Activated CD8-positive, alpha-beta memory T cell treated with anti-CD3 and anti-CD28 coated beads, Interleukin-2, amount 50 U/mL, for 4 hours (primary cell): Measurements from ENCODE around the gene SPRR1A.

Experiments
- DNase-seq: peaks from one replicate; pipeline ENCODE4 v3.0.0-alpha.2; 2020

SPRR1A gene

GRCh38 chr1:152983743-152984142, at the start of gene SPRR1A:
TSS of gene SPRR1A (plus strand) at chr1:152984081. CDS start at chr1:152985231, 1,150 bp downstream.
- no peak for DNase-seq

DNA sequence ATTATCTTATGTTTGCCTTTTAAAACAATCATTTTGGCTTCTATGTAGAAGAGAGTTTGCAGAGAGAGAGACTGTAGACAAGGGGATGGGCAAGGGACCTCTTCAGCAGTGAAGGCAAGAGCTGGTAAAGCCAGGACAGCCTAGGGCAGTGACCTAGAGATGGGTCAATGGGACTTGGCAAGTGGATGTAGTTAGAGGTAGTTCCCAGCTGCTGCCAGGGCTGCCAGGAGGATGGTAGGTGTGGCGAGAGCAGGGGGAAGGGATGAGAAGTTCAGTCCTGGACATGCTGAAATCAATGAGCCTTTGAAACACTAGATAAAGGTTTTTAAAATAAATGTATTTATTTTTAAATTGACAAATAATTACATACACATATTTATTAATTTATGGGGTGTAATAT, 43.3 kb upstream of the SPRR1A start:
- DNase-seq = no peak

DNA sequence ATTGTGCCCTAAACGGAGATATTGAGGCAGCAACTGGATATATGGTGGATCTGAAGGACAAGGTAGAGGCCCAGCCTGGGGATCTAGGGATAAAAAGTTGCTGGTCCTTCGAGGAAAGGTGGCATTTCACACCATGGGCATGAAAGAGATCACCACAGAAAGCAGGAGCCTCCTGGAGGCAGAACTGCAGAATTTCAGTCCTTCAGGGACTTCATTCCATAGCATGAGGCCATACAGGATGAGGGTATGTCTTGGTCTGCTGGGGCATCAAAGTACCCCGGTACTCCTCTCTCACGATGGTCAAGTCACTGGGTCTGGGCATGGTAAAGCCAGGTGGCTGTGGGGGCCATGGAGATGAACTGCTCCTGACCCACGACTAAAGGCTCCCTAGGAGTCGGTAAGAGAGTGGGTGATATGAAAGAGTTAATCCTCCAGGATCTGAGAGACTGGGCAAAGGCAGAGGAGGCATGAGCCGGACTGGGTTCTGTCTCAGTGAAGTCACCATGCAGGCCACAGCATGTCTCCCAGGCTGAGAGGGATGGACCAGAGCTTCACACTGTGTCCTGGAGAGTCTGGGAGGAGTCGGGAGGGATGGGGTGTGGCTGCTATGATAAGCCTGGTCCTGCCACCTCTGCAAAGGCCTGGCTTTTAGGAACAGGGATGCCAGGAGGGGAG, 42.7 kb upstream of the SPRR1A start:
- DNase-seq = no peak

DNA sequence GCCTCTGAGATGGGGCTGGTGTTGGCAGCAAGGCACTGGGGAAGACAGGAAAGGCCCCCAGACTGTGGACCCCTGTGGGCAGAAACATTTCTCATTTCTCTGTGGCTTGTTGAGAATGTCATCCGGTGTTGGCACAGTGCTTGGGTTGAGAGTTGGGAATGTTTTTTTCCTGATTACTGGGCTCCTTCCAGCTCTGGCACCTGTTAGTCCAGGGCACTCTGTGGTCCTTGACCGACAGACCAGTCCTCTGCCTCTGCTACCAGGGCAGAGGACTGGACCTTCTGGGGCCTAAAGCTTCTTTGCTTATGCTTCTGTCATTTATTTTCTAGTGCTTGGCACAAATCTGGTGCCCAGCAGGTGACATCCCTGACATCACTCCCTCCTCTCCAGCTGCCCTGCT, 41.7 kb upstream of the SPRR1A start:
- no peak for DNase-seq

DNA sequence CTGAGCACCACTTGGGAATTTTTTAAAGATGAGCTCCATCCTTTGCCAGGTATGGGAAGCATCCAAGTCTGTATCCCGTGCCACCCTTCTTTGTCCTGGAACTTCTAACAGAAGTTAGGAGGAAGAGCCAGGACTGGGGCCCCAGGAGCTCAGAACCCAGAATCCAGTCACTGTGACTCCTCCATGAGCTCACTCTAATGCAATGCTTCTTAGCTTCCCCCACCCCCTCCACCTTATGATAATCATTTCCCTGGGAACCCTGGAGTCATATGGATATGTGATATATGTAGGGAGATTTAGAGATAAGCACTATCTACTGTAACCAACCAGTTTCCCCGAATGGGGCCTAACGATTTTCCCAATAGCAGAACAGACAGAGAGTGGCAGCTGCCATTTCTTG, 37.6 kb upstream of the SPRR1A start:
- DNase-seq = no peak

DNA sequence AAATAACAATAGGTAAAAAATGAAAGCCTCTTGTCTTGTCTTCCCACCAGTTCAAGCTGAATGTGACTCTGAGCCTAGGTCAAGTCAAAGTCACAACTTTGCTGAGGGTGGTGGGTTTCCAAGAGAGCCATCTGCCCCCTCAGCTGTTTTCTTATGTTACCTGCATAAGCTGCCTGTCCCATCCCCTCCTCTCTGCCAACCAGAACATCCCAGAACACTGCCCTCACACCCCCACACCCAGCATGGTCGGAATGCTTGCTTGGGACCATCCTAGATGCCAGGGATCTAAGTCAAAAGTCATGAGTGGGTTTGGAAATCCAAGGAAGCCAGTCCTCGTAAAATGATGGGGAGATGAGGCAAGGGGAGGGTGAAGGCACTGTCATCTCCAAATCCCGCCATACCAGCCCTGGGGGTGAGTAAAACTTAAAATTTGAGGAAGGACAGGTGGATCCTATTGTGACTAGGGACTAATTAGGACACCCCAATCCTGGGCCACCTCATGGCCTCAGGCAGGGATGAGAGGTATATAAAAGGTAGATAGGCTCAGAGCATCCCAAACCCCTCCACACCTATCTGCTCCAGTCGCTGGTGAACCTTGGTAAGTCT, 37.1 kb upstream of the SPRR1A start, which contains the start of gene SPRR5:
Gene SPRR5, plus strand, starts transcription at position 556 of the 606 bp plus-strand sequence. CDS start 1,349 bp downstream, outside the sequence.
- no peak for DNase-seq

GRCh38 chr1:152951711-152952110, 32.2 kb upstream of the SPRR1A start:
- DNase-seq = no peak

- DNase-seq = no peak
Observed at GRCh38 chr1:152953761-152954160, 30.1 kb upstream of the SPRR1A start.

- DNase-seq = no peak
Observed at GRCh38 chr1:152954436-152954835, 29.4 kb upstream of the SPRR1A start.

- no peak for DNase-seq
Observed at GRCh38 chr1:152957561-152957960, 26.3 kb upstream of the SPRR1A start.

- no peak for DNase-seq
Observed at GRCh38 chr1:152959273-152959672, 24.6 kb upstream of the SPRR1A start.

DNA sequence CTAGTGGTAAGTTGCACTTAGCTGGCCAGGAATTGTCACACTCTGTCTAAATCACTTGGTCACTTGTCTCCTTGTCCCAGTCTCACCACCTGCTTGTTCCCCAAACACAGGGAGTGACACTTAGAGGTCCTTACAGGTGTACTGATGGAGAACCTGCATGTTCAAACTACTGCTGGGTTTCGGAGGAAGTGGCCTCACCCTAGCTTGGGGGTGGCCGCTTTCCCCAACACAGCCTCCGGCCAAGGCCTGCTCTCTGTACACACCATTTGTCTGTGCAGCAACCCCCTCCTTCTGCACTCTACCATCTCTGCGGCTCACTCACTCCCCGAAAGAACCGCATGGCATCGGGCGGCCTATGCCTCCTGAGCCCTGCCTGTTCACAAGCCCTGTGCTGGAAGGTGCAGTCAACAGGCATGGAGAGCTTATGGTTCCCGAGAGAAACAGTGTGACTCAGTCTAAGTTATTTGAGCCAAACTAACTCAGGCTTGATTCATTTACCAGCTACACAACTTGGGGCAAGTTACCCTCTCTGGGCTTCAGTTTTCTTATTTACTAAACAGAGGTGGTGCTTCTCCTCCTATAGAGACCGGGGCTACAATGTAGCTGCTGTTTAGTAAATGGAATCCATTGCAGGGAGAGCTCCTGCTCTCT, 24.0 kb upstream of the SPRR1A start:
- DNase-seq = no peak

GRCh38 chr1:152960452-152961044, 23.3 kb upstream of the SPRR1A start:
- DNase-seq = no peak

- no peak for DNase-seq
Observed at GRCh38 chr1:152961226-152961891, 22.5 kb upstream of the SPRR1A start.

DNA sequence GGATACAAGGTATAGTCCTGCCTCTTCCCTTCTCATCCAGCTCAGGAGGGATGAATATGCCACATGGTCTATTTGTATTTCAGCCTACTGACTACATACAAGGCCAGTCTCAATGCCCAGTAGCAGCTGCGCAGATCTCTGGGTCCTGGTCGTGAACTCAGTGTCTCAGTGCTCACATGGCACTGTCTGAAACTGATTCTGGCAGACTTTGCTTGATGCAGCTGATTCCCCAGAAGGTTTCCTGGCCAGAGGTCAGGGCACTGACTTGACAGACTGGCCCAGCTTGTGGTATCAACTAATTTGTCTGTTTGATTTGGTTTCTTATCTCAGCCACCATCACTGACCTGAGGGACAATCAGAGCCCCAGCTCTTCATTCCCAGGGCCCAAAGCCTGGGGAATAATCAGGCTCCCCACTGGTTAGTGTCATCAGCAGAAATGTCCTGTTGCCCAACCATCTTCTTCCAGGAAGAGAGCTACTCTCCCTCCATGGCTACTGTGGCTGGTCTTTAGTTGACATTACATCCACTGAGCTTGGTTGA, 20.9 kb upstream of the SPRR1A start:
- DNase-seq = no peak

DNA sequence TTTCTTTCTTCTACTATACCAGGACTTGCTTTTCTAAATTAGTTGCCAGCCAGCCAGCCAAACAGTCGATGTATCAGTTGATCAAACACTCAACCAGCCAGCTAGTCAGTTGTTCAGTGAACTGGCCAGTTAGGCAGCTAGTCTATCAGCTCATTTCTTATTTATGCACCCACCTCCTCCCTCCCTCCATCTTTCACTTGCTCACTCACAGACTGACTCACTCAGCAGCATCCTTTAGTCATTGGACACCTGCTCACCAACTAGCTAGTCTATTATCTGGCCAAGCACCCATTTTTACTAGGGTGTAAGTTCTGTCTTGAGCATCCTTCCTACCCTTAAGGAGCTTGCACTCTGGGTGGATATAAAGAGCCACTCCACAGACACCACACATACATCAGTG, 19.3 kb upstream of the SPRR1A start:
- no peak for DNase-seq

DNA sequence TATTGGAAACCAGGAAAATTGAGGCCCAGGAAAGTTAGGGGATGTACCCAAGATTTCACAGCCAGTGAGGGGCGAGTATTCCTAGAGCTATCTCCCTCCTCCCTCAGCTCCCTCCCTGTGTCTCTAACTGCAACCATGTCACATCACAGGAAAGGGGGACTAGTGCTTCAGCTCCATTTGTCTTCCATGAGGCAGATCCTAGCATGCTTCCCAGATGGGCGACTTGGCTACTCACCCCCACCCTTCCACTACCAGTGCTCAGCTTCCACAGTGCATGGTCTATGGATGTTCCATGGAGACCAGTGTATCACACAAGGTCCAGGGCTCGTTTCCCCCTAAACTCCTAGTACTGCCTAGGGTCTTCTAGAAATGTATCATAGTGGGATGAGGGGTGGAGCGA, 18.0 kb upstream of the SPRR1A start:
- no peak for DNase-seq

DNA sequence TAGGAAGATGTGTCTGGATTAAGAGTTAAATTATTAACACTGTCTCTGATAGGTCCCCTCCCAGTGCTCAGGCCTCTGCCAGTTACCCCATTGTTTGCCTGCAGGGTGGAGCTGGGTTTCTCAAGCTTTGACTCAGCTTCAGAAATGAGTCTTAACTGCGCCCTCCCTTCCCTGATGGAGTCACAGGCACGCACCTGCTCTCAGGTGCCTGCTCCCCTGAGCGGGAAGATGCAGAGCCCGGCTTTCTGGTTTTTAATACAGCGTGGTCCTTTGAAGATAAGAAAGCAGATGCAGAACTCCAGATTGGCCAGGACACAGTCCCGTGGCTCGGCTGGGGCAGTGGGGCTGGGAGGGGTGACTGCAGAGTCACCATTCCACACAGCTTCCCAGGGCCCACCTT, 16.7 kb upstream of the SPRR1A start:
- DNase-seq = no peak

DNA sequence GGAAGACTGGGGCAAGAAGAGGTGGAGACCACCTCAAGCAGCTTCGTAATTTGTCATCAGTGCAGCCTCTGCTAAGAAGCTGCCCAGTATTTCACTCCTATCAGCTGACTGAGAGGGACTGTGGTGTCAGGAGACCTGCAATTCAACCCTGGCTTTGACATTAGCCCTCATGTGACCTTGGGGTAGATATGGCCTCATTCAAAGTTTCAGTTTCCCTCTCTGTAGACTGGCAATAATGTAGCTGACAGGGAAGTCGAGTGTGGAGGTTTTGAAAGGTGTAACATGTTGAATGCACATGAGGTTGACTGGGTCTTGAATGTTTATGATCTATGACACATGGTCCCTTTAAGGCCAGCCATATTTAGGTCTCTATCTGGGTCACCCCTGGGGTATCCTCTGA, 15.6 kb upstream of the SPRR1A start:
- no peak for DNase-seq

DNA sequence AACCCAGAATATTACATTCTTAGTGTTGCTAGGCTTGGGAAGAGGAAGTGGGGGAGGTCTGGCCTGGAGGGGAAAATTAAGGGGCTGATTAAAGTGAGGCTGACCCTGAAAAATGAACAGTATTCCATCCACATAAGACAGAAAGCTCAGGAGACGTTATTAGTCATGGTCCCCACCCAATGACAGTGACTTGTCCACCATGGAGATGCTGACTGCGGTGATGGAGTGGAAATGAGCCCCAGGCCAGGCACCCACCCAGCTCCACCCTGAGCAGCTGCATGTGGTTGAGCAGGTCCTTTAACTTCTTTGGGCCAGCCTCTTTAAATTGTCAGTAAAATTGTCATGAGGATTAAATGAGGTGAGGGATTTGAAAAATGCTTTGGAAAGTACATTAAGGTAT, 14.8 kb upstream of the SPRR1A start:
- DNase-seq = no peak

GRCh38 chr1:152970495-152970894, 13.4 kb upstream of the SPRR1A start, which contains the start of gene SPRR4:
TSS of gene SPRR4 (plus strand) at chr1:152970648. CDS start at chr1:152971891, 1,243 bp downstream.
- no peak for DNase-seq

DNA sequence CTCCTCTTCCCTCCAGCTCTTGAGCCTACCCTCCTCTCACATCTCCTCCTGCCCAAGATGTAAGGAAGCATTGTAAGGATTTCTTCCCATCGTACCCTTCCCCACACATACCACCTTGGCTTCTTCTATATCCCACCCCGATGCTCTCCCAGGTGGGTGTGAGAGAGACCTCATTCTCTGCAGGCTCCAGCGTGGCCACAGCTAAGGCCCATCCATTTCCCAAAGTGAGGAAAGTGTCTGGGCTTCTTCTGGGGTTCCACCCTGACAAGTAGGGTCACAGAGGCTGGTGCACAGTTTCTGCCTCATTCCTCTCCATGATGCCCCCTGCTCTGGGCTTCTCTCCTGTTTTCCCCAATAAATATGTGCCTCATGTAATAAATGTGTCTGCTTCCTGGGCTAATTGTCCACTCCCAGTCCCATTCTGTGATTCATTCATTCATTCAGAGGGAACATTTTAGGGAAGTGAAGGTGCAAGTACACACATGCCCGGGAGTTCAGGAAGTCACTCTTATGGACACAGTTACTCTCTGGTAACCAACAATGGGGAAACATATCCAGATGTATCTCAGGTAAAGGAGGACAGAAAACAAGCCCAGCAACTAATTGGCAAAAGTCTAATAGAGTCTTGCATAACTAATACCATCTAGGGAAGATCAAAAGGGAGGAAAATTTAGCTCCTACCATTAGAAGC, 11.5 kb upstream of the SPRR1A start:
- no peak for DNase-seq
